Right hindlimb (tissue), 1 donor: ENCODE data around the gene ASCC1.
A peak's percentile ranks its signal among the peaks of the same experiment; 100 is the strongest.

Experiments used
- DNase-seq: peaks from one replicate; pipeline ENCODE4 v3.0.0-alpha.2; 2018

Gene ASCC1

GRCh38 chr10:72062832-72063702 is 153.0 kb downstream of the ASCC1 start:
- DNase-seq, result no peak

- no peak for DNase-seq
Observed at GRCh38 chr10:72062382-72062781, 153.7 kb downstream of the ASCC1 start.

- DNase-seq, result no peak
Observed at GRCh38 chr10:72061930-72062329, 154.1 kb downstream of the ASCC1 start.

- no peak for DNase-seq
Observed at GRCh38 chr10:72061491-72061890, 154.6 kb downstream of the ASCC1 start.

GRCh38 chr10:72059843-72060822 is 155.9 kb downstream of the ASCC1 start:
- no peak for DNase-seq

GRCh38 chr10:72058989-72059842 is 156.9 kb downstream of the ASCC1 start:
- DNase-seq, result no peak

GRCh38 chr10:72058347-72058898 is 157.7 kb downstream of the ASCC1 start:
- DNase-seq, result no peak

- DNase-seq, result no peak
Observed at GRCh38 chr10:72056932-72057751, 158.9 kb downstream of the ASCC1 start.

GRCh38 chr10:72056113-72056512 is 160.0 kb downstream of the ASCC1 start:
- no peak for DNase-seq

GRCh38 chr10:72053690-72054089 is 162.4 kb downstream of the ASCC1 start:
- no peak for DNase-seq

GRCh38 chr10:72050873-72051272 is 165.2 kb downstream of the ASCC1 start:
- no peak for DNase-seq

GRCh38 chr10:72049969-72050781 is 165.9 kb downstream of the ASCC1 start:
- no peak for DNase-seq

GRCh38 chr10:72049472-72049871 is 166.6 kb downstream of the ASCC1 start:
- no peak for DNase-seq

GRCh38 chr10:72048450-72049124 is 167.5 kb downstream of the ASCC1 start:
- peak; percentile 94 for DNase-seq
